KOPT-K1 (cell line): Measurements from ENCODE around the gene PTPRN2.

Experiments
- H3K27ac ChIP-seq: fragments of 200-600 bp; sonication (generic); 2 replicates; pipeline ENCODE4 v1.5.1; 2016; ENCODE audit warnings: antibody characterized with exemption, mild to moderate bottlenecking, low read depth, low read length; ENCODE audit not compliant: poor library complexity, severe bottlenecking
- H3K36me3 ChIP-seq: fragments of 200-600 bp; sonication (generic); 2 replicates; pipeline ENCODE4 v1.5.1; 2017; ENCODE audit warnings: antibody characterized with exemption, mild to moderate bottlenecking, low read length, moderate library complexity; ENCODE audit not compliant: insufficient read depth
- H3K9me3 ChIP-seq: fragments of 200-600 bp; sonication (generic); 2 replicates; pipeline ENCODE4 v1.5.1; 2017; ENCODE audit warnings: antibody characterized with exemption, low read length, mild to moderate bottlenecking; ENCODE audit not compliant: insufficient read depth, poor library complexity, severe bottlenecking

The PTPRN2 gene

GRCh38 chr7:157621131-157621681, 966.4 kb downstream of the PTPRN2 start:
- Histone ChIP-seq H3K9me3 (no peaks in the 10 kb centered on the region), H3K36me3 (peaks cover 32% of the 10 kb centered on the region; the same call in 1 of the 2 replicates), H3K27ac (no peak overlapping the region)

- Histone ChIP-seq H3K9me3 (no peaks in the 10 kb centered on the region), H3K27ac (no peak overlapping the region), H3K36me3 (peaks cover 32% of the 10 kb centered on the region; the same call in 1 of the 2 replicates)
These were observed 967.0 kb downstream of the PTPRN2 start for GRCh38 chr7:157620616-157621015.

GRCh38 chr7:157619753-157620525, 967.7 kb downstream of the PTPRN2 start:
- Histone ChIP-seq H3K36me3 (peaks cover 32% of the 10 kb centered on the region; the same call in 1 of the 2 replicates), H3K27ac (no peak overlapping the region), H3K9me3 (no peaks in the 10 kb centered on the region)

GRCh38 chr7:157618823-157619606, 968.6 kb downstream of the PTPRN2 start:
- no peaks in the 10 kb centered on the region for H3K9me3 ChIP-seq
- no peak overlapping the region for H3K27ac ChIP-seq

GRCh38 chr7:157618091-157618726, 969.4 kb downstream of the PTPRN2 start:
- H3K9me3 ChIP-seq = no peaks in the 10 kb centered on the region

More at GRCh38 chr7:157618823-157619606, 968.6 kb downstream of the PTPRN2 start:
- H3K36me3 ChIP-seq = peaks cover 32% of the 10 kb centered on the region; the same call in 1 of the 2 replicates

GRCh38 chr7:157617401-157617800, 970.2 kb downstream of the PTPRN2 start:
- no peak overlapping the region for H3K27ac ChIP-seq
- H3K9me3 ChIP-seq = no peaks in the 10 kb centered on the region

More at GRCh38 chr7:157618091-157618726, 969.4 kb downstream of the PTPRN2 start:
- Histone ChIP-seq H3K36me3 (peaks cover 32% of the 10 kb centered on the region; the same call in 1 of the 2 replicates), H3K27ac (no peak overlapping the region)

GRCh38 chr7:157616931-157617330, 970.7 kb downstream of the PTPRN2 start:
- peaks cover 32% of the 10 kb centered on the region; the same call in 1 of the 2 replicates for H3K36me3 ChIP-seq
- H3K27ac ChIP-seq = no peak overlapping the region
- H3K9me3 ChIP-seq = no peaks in the 10 kb centered on the region

More at GRCh38 chr7:157617401-157617800, 970.2 kb downstream of the PTPRN2 start:
- H3K36me3 ChIP-seq = peaks cover 32% of the 10 kb centered on the region; the same call in 1 of the 2 replicates

- Histone ChIP-seq H3K9me3 (no peaks in the 10 kb centered on the region), H3K27ac (no peak overlapping the region), H3K36me3 (peaks cover 32% of the 10 kb centered on the region; the same call in 1 of the 2 replicates)
These were observed 971.2 kb downstream of the PTPRN2 start for GRCh38 chr7:157616426-157616825.

- peaks cover 26% of the 10 kb centered on the region; the same call in 1 of the 2 replicates for H3K36me3 ChIP-seq
- no peaks in the 10 kb centered on the region for H3K9me3 ChIP-seq
- peak overlapping the region; percentile 15 for H3K27ac ChIP-seq
These were observed 971.8 kb downstream of the PTPRN2 start for GRCh38 chr7:157615852-157616251.

- Histone ChIP-seq H3K27ac (peak overlapping the region; percentile 86), H3K36me3 (peaks cover 23% of the 10 kb centered on the region; the same call in 1 of the 2 replicates), H3K9me3 (no peaks in the 10 kb centered on the region)
These were observed 972.4 kb downstream of the PTPRN2 start for GRCh38 chr7:157615101-157615817.

- H3K9me3 ChIP-seq = no peaks in the 10 kb centered on the region
- H3K27ac ChIP-seq = peak overlapping the region; percentile 86
- H3K36me3 ChIP-seq = peaks cover 21% of the 10 kb centered on the region; the same call in 1 of the 2 replicates
These were observed 973.1 kb downstream of the PTPRN2 start for GRCh38 chr7:157614457-157615020.

- peaks cover 17% of the 10 kb centered on the region; the same call in 1 of the 2 replicates for H3K36me3 ChIP-seq
- peak overlapping the region; percentile 86 for H3K27ac ChIP-seq
- H3K9me3 ChIP-seq = no peaks in the 10 kb centered on the region
These were observed 973.9 kb downstream of the PTPRN2 start for GRCh38 chr7:157613575-157614322.
